ENCODE data around the gene MYRIP.

Gene MYRIP

GRCh38 chr3:40247714-40248454, 438.5 kb downstream of the MYRIP start:
- Mint-ChIP-seq H3K27ac (no peak overlapping the region), H3K36me3 (ENCODE audit: low read depth) (no peaks in the 10 kb centered on the region), H3K4me1 (no peaks in the 10 kb centered on the region), H3K9me3 (no peaks in the 10 kb centered on the region), H3K4me3 (no peak overlapping the region), H3K27me3 (ENCODE audit: low read depth) (no peaks in the 10 kb centered on the region)
- no peak for TF ChIP-seq CTCF (IDR thresholded peaks at IDR 0.05; ENCODE audit: unreplicated experiment in 3 of 3)

- Mint-ChIP-seq H3K4me3 (no peak overlapping the region), H3K4me1 (no peaks in the 10 kb centered on the region), H3K27me3 (ENCODE audit: low read depth) (no peaks in the 10 kb centered on the region), H3K36me3 (ENCODE audit: low read depth) (no peaks in the 10 kb centered on the region), H3K27ac (no peak overlapping the region), H3K9me3 (no peaks in the 10 kb centered on the region)
- no peak for TF ChIP-seq CTCF (IDR thresholded peaks at IDR 0.05; ENCODE audit: unreplicated experiment in 3 of 3)
Measured at GRCh38 chr3:40248591-40248990, 439.2 kb downstream of the MYRIP start.

GRCh38 chr3:40249168-40249567, 439.8 kb downstream of the MYRIP start:
- Mint-ChIP-seq H3K4me3 (no peak overlapping the region), H3K4me1 (no peaks in the 10 kb centered on the region), H3K27me3 (ENCODE audit: low read depth) (no peaks in the 10 kb centered on the region), H3K36me3 (ENCODE audit: low read depth) (no peaks in the 10 kb centered on the region), H3K9me3 (no peaks in the 10 kb centered on the region), H3K27ac (no peak overlapping the region)
- no peak for TF ChIP-seq CTCF (IDR thresholded peaks at IDR 0.05; ENCODE audit: unreplicated experiment in 3 of 3)

- Mint-ChIP-seq H3K4me3 (no peak overlapping the region), H3K4me1 (no peaks in the 10 kb centered on the region), H3K27me3 (ENCODE audit: low read depth) (no peaks in the 10 kb centered on the region), H3K27ac (no peak overlapping the region), H3K36me3 (ENCODE audit: low read depth) (no peaks in the 10 kb centered on the region), H3K9me3 (no peaks in the 10 kb centered on the region)
- TF ChIP-seq CTCF (IDR thresholded peaks at IDR 0.05; ENCODE audit: unreplicated experiment in 3 of 3): no peak
Measured at GRCh38 chr3:40254491-40254890, 445.1 kb downstream of the MYRIP start.

- H3K4me1 Mint-ChIP-seq: no peaks in the 10 kb centered on the region
- H3K27ac Mint-ChIP-seq: no peak overlapping the region
- H3K9me3 Mint-ChIP-seq: no peaks in the 10 kb centered on the region
- H3K27me3 Mint-ChIP-seq (ENCODE audit: low read depth): no peaks in the 10 kb centered on the region
- no peak overlapping the region for H3K4me3 Mint-ChIP-seq
- no peak for TF ChIP-seq CTCF (IDR thresholded peaks at IDR 0.05; ENCODE audit: unreplicated experiment in 3 of 3)
- no peaks in the 10 kb centered on the region for H3K36me3 Mint-ChIP-seq (ENCODE audit: low read depth)
Measured at GRCh38 chr3:40254891-40255290, 445.5 kb downstream of the MYRIP start.

- H3K9me3 Mint-ChIP-seq: no peaks in the 10 kb centered on the region
- H3K27me3 Mint-ChIP-seq (ENCODE audit: low read depth): no peaks in the 10 kb centered on the region
- no peak overlapping the region for H3K27ac Mint-ChIP-seq
- TF ChIP-seq CTCF (IDR thresholded peaks at IDR 0.05; ENCODE audit: unreplicated experiment in 3 of 3): no peak
- no peaks in the 10 kb centered on the region for H3K36me3 Mint-ChIP-seq (ENCODE audit: low read depth)
- H3K4me3 Mint-ChIP-seq: no peak overlapping the region
- no peaks in the 10 kb centered on the region for H3K4me1 Mint-ChIP-seq
Measured at GRCh38 chr3:40255532-40255931, 446.1 kb downstream of the MYRIP start.
